Measurements from ENCODE around the gene FAM81B.

The FAM81B gene

DNA sequence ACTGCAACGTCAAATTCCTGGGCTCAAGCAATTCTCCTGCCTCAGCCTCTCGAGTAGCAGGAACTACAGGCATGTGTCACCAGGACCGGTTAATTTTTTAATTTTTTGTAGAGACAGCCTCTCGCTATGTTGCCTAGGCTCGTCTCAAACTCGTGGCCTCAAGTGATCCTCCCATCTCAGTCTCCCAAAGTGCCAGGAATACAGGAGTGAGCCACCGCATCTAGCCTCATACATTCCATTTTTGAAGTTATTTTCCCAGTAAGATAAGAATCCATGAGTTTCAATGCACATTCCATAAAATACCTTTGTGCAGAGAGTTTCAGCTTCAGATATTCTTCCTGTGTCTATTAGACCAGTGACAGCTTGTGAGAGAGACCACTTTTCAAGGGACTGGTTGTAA, 93.3 kb downstream of the FAM81B start:
- no peak for FAIRE-seq

DNA sequence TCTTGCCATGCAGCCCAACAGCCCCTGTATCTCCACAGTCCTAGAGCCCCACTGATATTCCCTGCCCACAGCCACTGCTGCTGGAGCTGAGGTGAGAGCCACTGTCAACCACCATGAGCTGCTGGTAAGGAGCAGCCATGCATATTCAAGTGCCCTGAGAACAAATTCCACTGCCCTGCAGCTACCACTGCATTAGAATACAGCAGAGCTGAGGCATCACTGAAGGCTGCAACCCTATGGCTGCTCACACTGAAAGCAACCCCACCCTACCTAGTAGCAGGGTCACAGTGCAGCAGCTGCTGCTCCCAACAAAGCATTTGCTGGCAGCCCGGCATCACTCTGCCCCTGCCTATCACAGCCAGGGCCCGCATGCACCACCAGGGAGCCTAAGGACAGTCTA, 95.0 kb downstream of the FAM81B start:
- no peak for FAIRE-seq

DNA sequence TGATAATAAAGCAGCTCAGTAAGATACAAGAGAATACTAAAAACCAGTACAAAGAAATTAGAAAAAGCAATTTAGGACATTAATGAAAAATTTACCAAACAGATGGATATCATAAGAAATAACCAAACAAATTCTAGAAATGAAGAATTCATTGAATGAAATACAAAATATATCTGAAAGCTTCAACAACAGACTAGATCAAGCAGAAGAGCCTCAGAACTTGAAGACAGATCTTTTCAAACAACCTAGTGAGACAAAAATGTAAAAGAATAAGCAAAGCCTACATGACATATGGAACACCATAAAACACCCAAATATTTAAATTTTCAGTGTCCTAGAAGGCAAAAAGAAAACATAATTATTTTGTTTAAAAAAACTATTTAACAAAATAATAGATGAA, 96.7 kb downstream of the FAM81B start:
- FAIRE-seq: no peak
